ENCODE results near the gene GLTPD2. TPM values are rescaled to one million over a fixed set of nuclear protein-coding genes. Genes with fewer than 3 reads are reported as not detected.

GLTPD2 gene
- total and polyA plus RNA-seq, 2 experiments from 2014 or later: 0.47 to 1.3 TPM

GRCh38 chr17:4750606-4751005, 38.2 kb upstream of the GLTPD2 start:
- H3K36me3 Mint-ChIP-seq (ENCODE audit: low read depth): no peaks in the 10 kb centered on the region
- Histone ChIP-seq H3K27me3 (ENCODE audit: insufficient read depth) (no peaks in the 10 kb centered on the region), H3K4me1 (ENCODE audit: insufficient read depth) (peaks cover 11% of the 10 kb centered on the region), H3K4me2 (no peak overlapping the region), H3K36me3 (ENCODE audit: insufficient read depth) (no peaks in the 10 kb centered on the region), H4K20me1 (replicated peaks; ENCODE audit: insufficient read depth) (no peaks in the 10 kb centered on the region), H3F3A (replicated peaks; ENCODE audit: low read depth) (0 out of 2 replicates have a peak, but pooled peaks cover 6% of the 10 kb centered on the region), H3K4me3 (no peak overlapping the region), H3K9me2 (ENCODE audit: insufficient read depth) (no peaks in the 10 kb centered on the region), H2AFZ (no peak overlapping the region), H3K27ac (ENCODE audit: low read depth) (no peak overlapping the region), H3K79me2 (replicated peaks; ENCODE audit: insufficient read depth) (no peaks in the 10 kb centered on the region)
- DNase-seq (ENCODE audit: low spot score) (no peak), ATAC-seq (no peak)
- no peaks in the 10 kb centered on the region; the same call in 2 of the 3 replicates for H3K9me3 Mint-ChIP-seq
- no peak overlapping the region for H3K4me3 Mint-ChIP-seq
- no peak overlapping the region for H3K27ac Mint-ChIP-seq
- TF ChIP-seq REST (IDR thresholded peaks at IDR 0.05; ENCODE audit: unreplicated experiment) (no peak), ZNF114 (CRISPR knock-in tag; IDR thresholded peaks at IDR 0.05) (no peak), JUNB (IDR thresholded peaks at IDR 0.05; ENCODE audit: unreplicated experiment) (no peak), EZH2phosphoT487 (IDR thresholded peaks at IDR 0.05; ENCODE audit: unreplicated experiment) (no peak), ZNF331 (CRISPR knock-in tag; IDR thresholded peaks at IDR 0.05; ENCODE audit: low read depth) (no peak), STAT1 (IDR thresholded peaks at IDR 0.05; ENCODE audit: unreplicated experiment) (no peak), CREB1 (CRISPR knock-in tag; IDR thresholded peaks at IDR 0.05; ENCODE audit: low read depth) (no peak), NANOG (IDR thresholded peaks at IDR 0.05; ENCODE audit: borderline replicate concordance) (no peak), POLR2AphosphoS5 (IDR thresholded peaks at IDR 0.05; ENCODE audit: low read depth) (no peak), EZH2 (IDR thresholded peaks at IDR 0.05; ENCODE audit: low read depth, unreplicated experiment) (no peak)
- TF ChIP-seq, protein P1, sequence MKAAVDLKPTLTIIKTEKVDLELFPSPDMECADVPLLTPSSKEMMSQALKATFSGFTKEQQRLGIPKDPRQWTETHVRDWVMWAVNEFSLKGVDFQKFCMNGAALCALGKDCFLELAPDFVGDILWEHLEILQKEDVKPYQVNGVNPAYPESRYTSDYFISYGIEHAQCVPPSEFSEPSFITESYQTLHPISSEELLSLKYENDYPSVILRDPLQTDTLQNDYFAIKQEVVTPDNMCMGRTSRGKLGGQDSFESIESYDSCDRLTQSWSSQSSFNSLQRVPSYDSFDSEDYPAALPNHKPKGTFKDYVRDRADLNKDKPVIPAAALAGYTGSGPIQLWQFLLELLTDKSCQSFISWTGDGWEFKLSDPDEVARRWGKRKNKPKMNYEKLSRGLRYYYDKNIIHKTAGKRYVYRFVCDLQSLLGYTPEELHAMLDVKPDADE (IDR thresholded peaks at IDR 0.05): no peak
- TF ChIP-seq, protein P2, sequence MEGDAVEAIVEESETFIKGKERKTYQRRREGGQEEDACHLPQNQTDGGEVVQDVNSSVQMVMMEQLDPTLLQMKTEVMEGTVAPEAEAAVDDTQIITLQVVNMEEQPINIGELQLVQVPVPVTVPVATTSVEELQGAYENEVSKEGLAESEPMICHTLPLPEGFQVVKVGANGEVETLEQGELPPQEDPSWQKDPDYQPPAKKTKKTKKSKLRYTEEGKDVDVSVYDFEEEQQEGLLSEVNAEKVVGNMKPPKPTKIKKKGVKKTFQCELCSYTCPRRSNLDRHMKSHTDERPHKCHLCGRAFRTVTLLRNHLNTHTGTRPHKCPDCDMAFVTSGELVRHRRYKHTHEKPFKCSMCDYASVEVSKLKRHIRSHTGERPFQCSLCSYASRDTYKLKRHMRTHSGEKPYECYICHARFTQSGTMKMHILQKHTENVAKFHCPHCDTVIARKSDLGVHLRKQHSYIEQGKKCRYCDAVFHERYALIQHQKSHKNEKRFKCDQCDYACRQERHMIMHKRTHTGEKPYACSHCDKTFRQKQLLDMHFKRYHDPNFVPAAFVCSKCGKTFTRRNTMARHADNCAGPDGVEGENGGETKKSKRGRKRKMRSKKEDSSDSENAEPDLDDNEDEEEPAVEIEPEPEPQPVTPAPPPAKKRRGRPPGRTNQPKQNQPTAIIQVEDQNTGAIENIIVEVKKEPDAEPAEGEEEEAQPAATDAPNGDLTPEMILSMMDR (conservative IDR thresholded peaks at IDR 0.05; ENCODE audit: low read depth in 2 of 2): no peak
- TF ChIP-seq, protein P3, sequence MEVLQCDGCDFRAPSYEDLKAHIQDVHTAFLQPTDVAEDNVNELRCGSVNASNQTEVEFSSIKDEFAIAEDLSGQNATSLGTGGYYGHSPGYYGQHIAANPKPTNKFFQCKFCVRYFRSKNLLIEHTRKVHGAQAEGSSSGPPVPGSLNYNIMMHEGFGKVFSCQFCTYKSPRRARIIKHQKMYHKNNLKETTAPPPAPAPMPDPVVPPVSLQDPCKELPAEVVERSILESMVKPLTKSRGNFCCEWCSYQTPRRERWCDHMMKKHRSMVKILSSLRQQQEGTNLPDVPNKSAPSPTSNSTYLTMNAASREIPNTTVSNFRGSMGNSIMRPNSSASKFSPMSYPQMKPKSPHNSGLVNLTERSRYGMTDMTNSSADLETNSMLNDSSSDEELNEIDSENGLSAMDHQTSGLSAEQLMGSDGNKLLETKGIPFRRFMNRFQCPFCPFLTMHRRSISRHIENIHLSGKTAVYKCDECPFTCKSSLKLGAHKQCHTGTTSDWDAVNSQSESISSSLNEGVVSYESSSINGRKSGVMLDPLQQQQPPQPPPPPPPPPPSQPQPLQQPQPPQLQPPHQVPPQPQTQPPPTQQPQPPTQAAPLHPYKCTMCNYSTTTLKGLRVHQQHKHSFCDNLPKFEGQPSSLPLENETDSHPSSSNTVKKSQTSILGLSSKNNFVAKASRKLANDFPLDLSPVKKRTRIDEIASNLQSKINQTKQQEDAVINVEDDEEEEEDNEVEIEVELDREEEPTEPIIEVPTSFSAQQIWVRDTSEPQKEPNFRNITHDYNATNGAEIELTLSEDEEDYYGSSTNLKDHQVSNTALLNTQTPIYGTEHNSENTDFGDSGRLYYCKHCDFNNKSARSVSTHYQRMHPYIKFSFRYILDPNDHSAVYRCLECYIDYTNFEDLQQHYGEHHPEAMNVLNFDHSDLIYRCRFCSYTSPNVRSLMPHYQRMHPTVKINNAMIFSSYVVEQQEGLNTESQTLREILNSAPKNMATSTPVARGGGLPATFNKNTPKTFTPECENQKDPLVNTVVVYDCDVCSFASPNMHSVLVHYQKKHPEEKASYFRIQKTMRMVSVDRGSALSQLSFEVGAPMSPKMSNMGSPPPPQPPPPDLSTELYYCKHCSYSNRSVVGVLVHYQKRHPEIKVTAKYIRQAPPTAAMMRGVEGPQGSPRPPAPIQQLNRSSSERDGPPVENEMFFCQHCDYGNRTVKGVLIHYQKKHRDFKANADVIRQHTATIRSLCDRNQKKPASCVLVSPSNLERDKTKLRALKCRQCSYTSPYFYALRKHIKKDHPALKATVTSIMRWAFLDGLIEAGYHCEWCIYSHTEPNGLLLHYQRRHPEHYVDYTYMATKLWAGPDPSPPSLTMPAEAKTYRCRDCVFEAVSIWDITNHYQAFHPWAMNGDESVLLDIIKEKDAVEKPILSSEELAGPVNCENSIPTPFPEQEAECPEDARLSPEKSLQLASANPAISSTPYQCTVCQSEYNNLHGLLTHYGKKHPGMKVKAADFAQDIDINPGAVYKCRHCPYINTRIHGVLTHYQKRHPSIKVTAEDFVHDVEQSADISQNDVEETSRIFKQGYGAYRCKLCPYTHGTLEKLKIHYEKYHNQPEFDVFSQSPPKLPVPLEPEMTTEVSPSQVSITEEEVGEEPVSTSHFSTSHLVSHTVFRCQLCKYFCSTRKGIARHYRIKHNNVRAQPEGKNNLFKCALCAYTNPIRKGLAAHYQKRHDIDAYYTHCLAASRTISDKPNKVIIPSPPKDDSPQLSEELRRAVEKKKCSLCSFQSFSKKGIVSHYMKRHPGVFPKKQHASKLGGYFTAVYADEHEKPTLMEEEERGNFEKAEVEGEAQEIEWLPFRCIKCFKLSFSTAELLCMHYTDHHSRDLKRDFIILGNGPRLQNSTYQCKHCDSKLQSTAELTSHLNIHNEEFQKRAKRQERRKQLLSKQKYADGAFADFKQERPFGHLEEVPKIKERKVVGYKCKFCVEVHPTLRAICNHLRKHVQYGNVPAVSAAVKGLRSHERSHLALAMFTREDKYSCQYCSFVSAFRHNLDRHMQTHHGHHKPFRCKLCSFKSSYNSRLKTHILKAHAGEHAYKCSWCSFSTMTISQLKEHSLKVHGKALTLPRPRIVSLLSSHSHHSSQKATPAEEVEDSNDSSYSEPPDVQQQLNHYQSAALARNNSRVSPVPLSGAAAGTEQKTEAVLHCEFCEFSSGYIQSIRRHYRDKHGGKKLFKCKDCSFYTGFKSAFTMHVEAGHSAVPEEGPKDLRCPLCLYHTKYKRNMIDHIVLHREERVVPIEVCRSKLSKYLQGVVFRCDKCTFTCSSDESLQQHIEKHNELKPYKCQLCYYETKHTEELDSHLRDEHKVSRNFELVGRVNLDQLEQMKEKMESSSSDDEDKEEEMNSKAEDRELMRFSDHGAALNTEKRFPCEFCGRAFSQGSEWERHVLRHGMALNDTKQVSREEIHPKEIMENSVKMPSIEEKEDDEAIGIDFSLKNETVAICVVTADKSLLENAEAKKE (CRISPR knock-in tag; IDR thresholded peaks at IDR 0.05): no peak
- peaks cover 8% of the 10 kb centered on the region for H3K27me3 Mint-ChIP-seq (ENCODE audit: insufficient read depth, low read depth, poor library complexity)
- H3K4me1 Mint-ChIP-seq: peaks cover 19% of the 10 kb centered on the region

All from GM23338 (cell line).